ENCODE results near the gene SCAF8. TPM values are rescaled to one million over a fixed set of nuclear protein-coding genes. Genes with fewer than 3 reads are reported as not detected.

The SCAF8 gene
- total and polyA plus RNA-seq, 9 of the 15 experiments (the other 6 are each of a cell fraction or from before 2014, with no cell fraction given): 10.5 to 46.6 (median 23.2) TPM

DNA sequence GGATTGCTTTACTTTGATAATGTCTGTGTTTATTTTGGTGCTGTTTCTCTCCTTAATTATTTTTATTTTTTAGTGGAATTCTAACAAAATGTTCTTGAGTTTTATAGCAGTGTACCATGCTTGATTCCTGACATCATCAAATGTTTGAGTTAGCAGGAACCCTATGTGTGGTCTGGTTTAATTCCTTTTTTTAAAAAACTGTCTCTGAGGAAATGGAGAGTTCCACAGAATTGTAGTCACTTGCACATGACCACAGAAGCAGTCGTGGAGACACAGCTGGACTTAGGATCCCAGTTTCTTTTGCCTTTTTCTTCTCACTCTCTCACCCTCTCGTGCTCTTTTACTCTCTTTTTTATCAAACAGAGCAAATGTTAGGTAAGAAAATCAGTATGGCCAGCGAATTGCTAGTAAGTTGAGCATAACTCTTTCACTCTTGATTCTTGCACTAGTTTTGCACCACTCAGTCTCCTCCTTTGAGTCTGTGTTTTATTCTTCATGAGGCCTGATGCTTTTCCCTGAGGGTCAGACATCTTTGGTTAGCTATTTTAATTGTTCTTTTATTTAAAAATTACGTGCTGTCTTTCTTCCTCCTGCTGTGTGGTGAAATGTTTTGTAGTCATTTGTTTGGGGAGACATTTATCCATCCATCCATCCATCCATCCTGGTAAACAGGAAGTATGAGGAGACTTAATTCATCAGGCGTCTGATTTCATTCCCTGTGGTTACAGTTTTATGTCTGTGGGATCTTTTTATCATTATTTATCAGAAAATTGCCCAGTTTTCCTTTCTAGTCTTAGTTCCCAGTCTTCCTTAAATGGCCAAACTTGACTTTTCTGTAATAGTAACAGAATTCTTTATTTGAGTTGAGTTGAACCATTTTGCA lies 83.0 kb downstream of the SCAF8 start:
- CTCF ChIA-PET (ENCODE audit: low intra/inter-chr PET ratio): no interaction called here
- ATAC-seq (no peak), FAIRE-seq (no peak), DNase-seq (ENCODE audit: extremely low read depth in 1 of 4, low spot score in 3 of 4) (no peak)
- no peaks in the 10 kb centered on the region for H3K27me3 ChIP-seq (ENCODE audit: control insufficient read depth in 2 of 2, insufficient read depth in 2 of 2, low read length in 2 of 2)
- H3K9me3 ChIP-seq (replicated peaks; ENCODE audit: control insufficient read depth, insufficient read depth, low read depth, low read length): no peaks in the 10 kb centered on the region
- BruUV-seq (replicated peaks): no TSS peak
- H3K27ac ChIP-seq (ENCODE audit: extremely low read depth, low read depth, low read length): no peak overlapping the region
- no peak overlapping the region for H3K4me2 ChIP-seq (ENCODE audit: insufficient read depth, low read length)
- H3K9me1 ChIP-seq (ENCODE audit: control insufficient read depth, insufficient read depth, low read length): no peaks in the 10 kb centered on the region
- 92% methylated on average over 5 of the region's 5 CpGs for WGBS (ENCODE audit: insufficient coverage, low coverage, missing lambda C conversion rate)
- in situ Hi-C loops (cut with MboI) (loop anchor here (25.0 kb wide), 1 partner anchor 654 kb away; no protein-coding TSS in a partner anchor), intact Hi-C loops (cut with micrococcal nuclease) (no loop called here)
- no peaks in the 10 kb centered on the region; the same call in 2 of the 3 replicates for H3K79me2 ChIP-seq (ENCODE audit: control insufficient read depth, insufficient read depth, low read length)
- H3K4me3 ChIP-seq: no peak overlapping the region
- no peak for TF ChIP-seq RFX7 (CRISPR knock-in tag; IDR thresholded peaks at IDR 0.05)
- no peak for TF ChIP-seq CREBBP (IDR thresholded peaks at IDR 0.05; ENCODE audit: low read depth, low read length)
- no peak for TF ChIP-seq ZNF431 (CRISPR knock-in tag; IDR thresholded peaks at IDR 0.05)
- no peak for TF ChIP-seq TGIF2 (CRISPR knock-in tag; IDR thresholded peaks at IDR 0.05)
- TF ChIP-seq ZNF445 (CRISPR knock-in tag; IDR thresholded peaks at IDR 0.05; ENCODE audit: low read depth): no peak
- TF ChIP-seq, protein P1, sequence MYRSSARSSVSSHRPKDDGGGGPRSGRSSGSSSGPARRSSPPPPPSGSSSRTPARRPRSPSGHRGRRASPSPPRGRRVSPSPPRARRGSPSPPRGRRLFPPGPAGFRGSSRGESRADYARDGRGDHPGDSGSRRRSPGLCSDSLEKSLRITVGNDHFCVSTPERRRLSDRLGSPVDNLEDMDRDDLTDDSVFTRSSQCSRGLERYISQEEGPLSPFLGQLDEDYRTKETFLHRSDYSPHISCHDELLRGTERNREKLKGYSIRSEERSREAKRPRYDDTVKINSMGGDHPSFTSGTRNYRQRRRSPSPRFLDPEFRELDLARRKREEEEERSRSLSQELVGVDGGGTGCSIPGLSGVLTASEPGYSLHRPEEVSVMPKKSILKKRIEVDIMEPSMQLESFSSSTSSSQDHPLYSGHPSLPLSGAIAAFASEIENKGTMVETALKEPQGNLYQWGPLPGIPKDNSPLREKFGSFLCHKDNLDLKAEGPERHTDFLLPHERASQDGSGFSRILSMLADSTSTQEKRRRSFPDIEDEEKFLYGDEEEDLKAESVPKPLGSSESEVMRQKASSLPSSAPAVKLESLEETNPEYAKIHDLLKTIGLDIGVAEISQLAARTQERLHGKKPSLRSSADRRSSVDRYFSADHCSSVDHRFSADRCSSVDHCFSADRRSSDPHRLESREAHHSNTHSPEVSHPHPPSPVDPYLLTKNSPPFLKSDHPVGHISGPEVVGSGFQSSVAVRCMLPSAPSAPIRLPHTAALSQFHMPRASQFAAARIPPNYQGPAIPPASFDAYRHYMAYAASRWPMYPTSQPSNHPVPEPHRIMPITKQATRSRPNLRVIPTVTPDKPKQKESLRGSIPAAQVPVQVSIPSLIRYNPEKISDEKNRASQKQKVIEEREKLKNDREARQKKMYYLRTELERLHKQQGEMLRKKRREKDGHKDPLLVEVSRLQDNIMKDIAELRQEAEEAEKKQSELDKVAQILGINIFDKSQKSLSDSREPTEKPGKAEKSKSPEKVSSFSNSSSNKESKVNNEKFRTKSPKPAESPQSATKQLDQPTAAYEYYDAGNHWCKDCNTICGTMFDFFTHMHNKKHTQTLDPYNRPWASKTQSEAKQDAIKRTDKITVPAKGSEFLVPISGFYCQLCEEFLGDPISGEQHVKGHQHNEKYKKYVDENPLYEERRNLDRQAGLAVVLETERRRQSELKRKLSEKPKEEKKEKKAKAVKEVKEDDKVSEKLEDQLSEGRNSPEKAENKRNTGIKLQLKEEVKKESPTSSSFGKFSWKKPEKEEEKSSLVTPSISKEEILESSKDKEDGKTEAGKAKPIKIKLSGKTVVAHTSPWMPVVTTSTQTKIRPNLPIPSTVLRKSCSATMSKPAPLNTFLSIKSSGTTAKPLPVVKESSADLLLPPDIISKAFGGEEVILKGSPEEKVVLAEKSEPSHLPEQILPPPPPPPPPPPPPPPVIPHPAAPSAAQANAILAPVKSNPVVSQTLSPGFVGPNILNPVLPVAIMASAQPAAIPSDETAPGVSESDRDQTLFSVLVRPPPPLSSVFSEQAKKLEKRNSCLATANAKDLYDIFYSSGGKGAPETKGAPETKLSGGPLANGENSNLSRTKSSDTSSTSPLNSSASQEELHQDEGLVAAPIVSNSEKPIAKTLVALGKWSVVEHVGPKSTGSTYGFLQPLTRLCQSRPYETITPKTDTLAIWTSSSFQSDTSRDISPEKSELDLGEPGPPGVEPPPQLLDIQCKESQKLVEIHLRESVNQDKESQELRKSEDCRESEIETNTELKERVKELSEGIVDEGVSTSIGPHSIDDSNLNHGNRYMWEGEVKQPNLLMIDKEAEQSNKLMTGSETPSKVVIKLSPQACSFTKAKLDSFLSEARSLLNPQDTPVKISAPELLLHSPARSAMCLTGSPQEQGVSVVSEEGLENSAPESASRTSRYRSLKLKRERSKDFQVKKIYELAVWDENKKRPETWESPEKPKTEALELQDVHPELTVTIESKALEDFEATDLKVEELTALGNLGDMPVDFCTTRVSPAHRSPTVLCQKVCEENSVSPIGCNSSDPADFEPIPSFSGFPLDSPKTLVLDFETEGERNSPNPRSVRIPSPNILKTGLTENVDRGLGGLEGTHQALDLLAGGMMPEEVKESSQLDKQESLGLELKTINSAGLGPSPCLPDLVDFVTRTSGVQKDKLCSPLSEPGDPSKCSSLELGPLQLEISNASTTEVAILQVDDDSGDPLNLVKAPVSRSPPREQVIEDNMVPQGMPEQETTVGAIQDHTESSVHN (IDR thresholded peaks at IDR 0.05; ENCODE audit: borderline replicate concordance in 1 of 2, low read depth in 1 of 2): no peak
- no peak for TF ChIP-seq ZNF408 (CRISPR knock-in tag; IDR thresholded peaks at IDR 0.05; ENCODE audit: low read depth)
- H2AFZ ChIP-seq (ENCODE audit: low read depth, low read length): no peak overlapping the region
- H3K9ac ChIP-seq (ENCODE audit: insufficient read depth in 1 of 2, low read depth in 2 of 2, low read length in 2 of 2): no peak overlapping the region
- H4K20me1 ChIP-seq (replicated peaks; ENCODE audit: control insufficient read depth, insufficient read depth, low read length): no peaks in the 10 kb centered on the region
- H3K4me1 ChIP-seq (replicated peaks in 1 of 2; ENCODE audit: control insufficient read depth in 2 of 2, insufficient read depth in 2 of 2, low read length in 2 of 2): no peaks in the 10 kb centered on the region
- POLR2A ChIA-PET: interaction anchor here (1.6 kb wide), 1 partner anchor 8 kb away, joined by 8 read pairs; no protein-coding TSS in a partner anchor
- H3K36me3 ChIP-seq (ENCODE audit: control insufficient read depth, insufficient read depth, low read length): peaks cover 97% of the 10 kb centered on the region

Data from K562 (cell line).